GM18951 (cell line): ENCODE measurements around the gene APLN.

Source experiments
- POLR2A ChIP-seq: IDR thresholded peaks from 4 replicates; pipeline ENCODE4 v1.6.1; 2011; ENCODE audit warnings: mild to moderate bottlenecking; ENCODE audit not compliant: insufficient read length, insufficient read depth; ENCODE audit errors: extremely low read depth
- in situ Hi-C: fragments of 300-500 bp; cut with MboI; formaldehyde crosslinking; loops from one replicate; pipeline ENCODE4 v1.12.0; 2022; ENCODE audit warnings: low sequenced_read_pairs, mixed read lengths, inconsistent platforms; ENCODE audit not compliant: unreplicated experiment

Gene APLN

GRCh38 chrX:129618997-129619396 is 35.8 kb downstream of the APLN start:
- in situ Hi-C loops: no loop called here

GRCh38 chrX:129617420-129617819 is 37.3 kb downstream of the APLN start:
- in situ Hi-C loops: no loop called here
- TF ChIP-seq POLR2A: no peak

More at GRCh38 chrX:129618997-129619396, 35.8 kb downstream of the APLN start:
- TF ChIP-seq POLR2A: no peak

- no peak for TF ChIP-seq POLR2A
- in situ Hi-C loops: no loop called here
These were observed 40.1 kb downstream of the APLN start for GRCh38 chrX:129614481-129615255.

GRCh38 chrX:129613596-129613995 is 41.2 kb downstream of the APLN start:
- in situ Hi-C loops: no loop called here
- no peak for TF ChIP-seq POLR2A

GRCh38 chrX:129612396-129612795 is 42.4 kb downstream of the APLN start:
- in situ Hi-C loops: no loop called here
- TF ChIP-seq POLR2A: no peak

- in situ Hi-C loops: loop anchor here (10.0 kb wide), 1 partner anchor 455 kb away; no protein-coding TSS in a partner anchor
- TF ChIP-seq POLR2A: no peak
These were observed 45.4 kb downstream of the APLN start for GRCh38 chrX:129609395-129609794.

GRCh38 chrX:129608496-129608895 is 46.3 kb downstream of the APLN start:
- TF ChIP-seq POLR2A: no peak
- in situ Hi-C loops: loop anchor here (10.0 kb wide), 1 partner anchor 456 kb away; no protein-coding TSS in a partner anchor

- TF ChIP-seq POLR2A: no peak
- in situ Hi-C loops: loop anchor here (10.0 kb wide), 1 partner anchor 458 kb away; no protein-coding TSS in a partner anchor
These were observed 47.8 kb downstream of the APLN start for GRCh38 chrX:129606918-129607317.

- TF ChIP-seq POLR2A: no peak
- in situ Hi-C loops: loop anchor here (10.0 kb wide), 1 partner anchor 464 kb away; no protein-coding TSS in a partner anchor
These were observed 53.8 kb downstream of the APLN start for GRCh38 chrX:129600981-129601424.

- in situ Hi-C loops: loop anchor here (10.0 kb wide), 1 partner anchor 465 kb away; no protein-coding TSS in a partner anchor
These were observed 54.8 kb downstream of the APLN start for GRCh38 chrX:129599996-129600395.

GRCh38 chrX:129599499-129599898 is 55.3 kb downstream of the APLN start:
- in situ Hi-C loops: no loop called here
- TF ChIP-seq POLR2A: no peak

More at GRCh38 chrX:129599996-129600395, 54.8 kb downstream of the APLN start:
- no peak for TF ChIP-seq POLR2A

GRCh38 chrX:129597905-129598304 is 56.9 kb downstream of the APLN start:
- in situ Hi-C loops: no loop called here

GRCh38 chrX:129596077-129596476 is 58.7 kb downstream of the APLN start:
- no peak for TF ChIP-seq POLR2A
- in situ Hi-C loops: no loop called here

More at GRCh38 chrX:129597905-129598304, 56.9 kb downstream of the APLN start:
- no peak for TF ChIP-seq POLR2A
